Activated CD4-positive, alpha-beta memory T cell treated with anti-CD3 and anti-CD28 coated beads for 36 hours (primary cell): Measurements from ENCODE around the gene FITM1. TPM values are rescaled to one million over a fixed set of nuclear protein-coding genes. Genes with fewer than 3 reads are reported as not detected.
"Not testable (repeated sequence)": the region's sequence is repeated elsewhere in the genome, so short reads cannot be mapped to it uniquely, and the experiment has no call there.

Experiments
- CTCF ChIA-PET: fragments of 350-600 bp; sonication (Branson Sonifier 250); formaldehyde crosslinking; loops from one replicate; lab custom pipeline; 2021; ENCODE audit warnings: antibody characterized with exemption, inconsistent platforms; lab: Charles Lee
- POLR2A ChIA-PET: fragments of 350-600 bp; sonication (Branson Sonifier 250); formaldehyde crosslinking; loops from one replicate; lab custom pipeline; 2021; ENCODE audit warnings: antibody characterized with exemption; lab: Charles Lee
- DNase-seq: peaks from one replicate; pipeline ENCODE4 v3.0.0-alpha.2; 2020
- H3K27ac Mint-ChIP-seq: one replicate; pipeline ENCODE4 v1.8.0; 2021; ENCODE audit warnings: mixed read lengths
- H3K27me3 Mint-ChIP-seq: one replicate; pipeline ENCODE4 v1.8.0; 2021; ENCODE audit warnings: mixed read lengths
- H3K36me3 Mint-ChIP-seq: one replicate; pipeline ENCODE4 v1.8.0; 2021; ENCODE audit warnings: mixed read lengths
- H3K4me1 Mint-ChIP-seq: one replicate; pipeline ENCODE4 v1.8.0; 2021; ENCODE audit warnings: low read depth, mixed read lengths
- H3K4me3 Mint-ChIP-seq: one replicate; pipeline ENCODE4 v1.8.0; 2021; ENCODE audit warnings: mild to moderate bottlenecking, mixed read lengths
- H3K9me3 Mint-ChIP-seq: one replicate; pipeline ENCODE4 v1.8.0; 2021; ENCODE audit warnings: mixed read lengths
- intact Hi-C: fragments of 100-400 bp; cut with micrococcal nuclease; formaldehyde crosslinking; loops from one replicate; pipeline ENCODE4 v1.15.1; 2023
- total RNA-seq, 2 experiments: library from RNA; stranded (reverse); gene quantifications; one replicate each; pipeline ENCODE4 v1.2.3, GENCODE V29; 2021

Gene FITM1
- total RNA-seq, 2 experiments from 2014 or later: 0.86 TPM; not detected in 1

DNA sequence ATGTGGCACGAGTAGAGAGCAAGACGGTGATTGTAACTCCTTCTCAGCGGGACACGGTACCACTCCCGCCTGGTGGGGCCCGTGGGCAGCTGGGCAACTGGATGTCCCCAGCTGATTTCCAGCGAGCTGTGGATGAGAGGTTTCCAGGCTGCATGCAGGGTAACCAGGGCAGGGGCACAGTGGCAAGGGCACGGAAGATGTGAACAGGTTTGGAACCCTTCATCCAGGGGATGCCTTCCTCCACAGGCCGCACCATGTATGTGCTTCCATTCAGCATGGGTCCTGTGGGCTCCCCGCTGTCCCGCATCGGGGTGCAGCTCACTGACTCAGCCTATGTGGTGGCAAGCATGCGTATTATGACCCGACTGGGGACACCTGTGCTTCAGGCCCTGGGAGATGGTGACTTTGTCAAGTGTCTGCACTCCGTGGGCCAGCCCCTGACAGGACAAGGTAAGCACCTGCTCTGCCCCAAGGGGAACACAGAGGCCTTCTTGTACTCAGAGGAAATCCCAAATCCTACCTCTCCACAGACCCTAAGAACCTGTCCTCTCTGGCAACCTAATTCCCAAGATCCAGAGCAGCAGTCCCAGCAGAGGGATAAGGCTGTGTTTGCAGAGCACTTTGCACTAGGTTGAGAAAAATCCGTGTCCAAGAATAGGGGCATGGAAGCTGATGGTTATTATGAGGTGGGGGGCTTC lies 32.1 kb upstream of the FITM1 start:
- peaks cover 18% of the 10 kb centered on the region for H3K4me1 Mint-ChIP-seq
- no peaks in the 10 kb centered on the region for H3K27me3 Mint-ChIP-seq
- DNase-seq: no peak
- intact Hi-C loops: loop anchor here (10.0 kb wide), 1 partner anchor 114 kb away; the partner anchor contains the start of gene DHRS4L2
- H3K27ac Mint-ChIP-seq: no peak overlapping the region
- H3K9me3 Mint-ChIP-seq: no peaks in the 10 kb centered on the region
- POLR2A ChIA-PET: interaction anchor here (0.9 to 1.2 kb wide), 2 partner anchors 10 to 15 kb away, joined by 3 to 5 read pairs; no protein-coding TSS in a partner anchor
- H3K36me3 Mint-ChIP-seq: peaks cover 62% of the 10 kb centered on the region
- CTCF ChIA-PET: interaction anchor here (11.8 to 12.3 kb wide), 2 partner anchors 8 to 39 kb away, joined by 241 to 458 read pairs; no protein-coding TSS in a partner anchor
- H3K4me3 Mint-ChIP-seq: no peak overlapping the region

DNA sequence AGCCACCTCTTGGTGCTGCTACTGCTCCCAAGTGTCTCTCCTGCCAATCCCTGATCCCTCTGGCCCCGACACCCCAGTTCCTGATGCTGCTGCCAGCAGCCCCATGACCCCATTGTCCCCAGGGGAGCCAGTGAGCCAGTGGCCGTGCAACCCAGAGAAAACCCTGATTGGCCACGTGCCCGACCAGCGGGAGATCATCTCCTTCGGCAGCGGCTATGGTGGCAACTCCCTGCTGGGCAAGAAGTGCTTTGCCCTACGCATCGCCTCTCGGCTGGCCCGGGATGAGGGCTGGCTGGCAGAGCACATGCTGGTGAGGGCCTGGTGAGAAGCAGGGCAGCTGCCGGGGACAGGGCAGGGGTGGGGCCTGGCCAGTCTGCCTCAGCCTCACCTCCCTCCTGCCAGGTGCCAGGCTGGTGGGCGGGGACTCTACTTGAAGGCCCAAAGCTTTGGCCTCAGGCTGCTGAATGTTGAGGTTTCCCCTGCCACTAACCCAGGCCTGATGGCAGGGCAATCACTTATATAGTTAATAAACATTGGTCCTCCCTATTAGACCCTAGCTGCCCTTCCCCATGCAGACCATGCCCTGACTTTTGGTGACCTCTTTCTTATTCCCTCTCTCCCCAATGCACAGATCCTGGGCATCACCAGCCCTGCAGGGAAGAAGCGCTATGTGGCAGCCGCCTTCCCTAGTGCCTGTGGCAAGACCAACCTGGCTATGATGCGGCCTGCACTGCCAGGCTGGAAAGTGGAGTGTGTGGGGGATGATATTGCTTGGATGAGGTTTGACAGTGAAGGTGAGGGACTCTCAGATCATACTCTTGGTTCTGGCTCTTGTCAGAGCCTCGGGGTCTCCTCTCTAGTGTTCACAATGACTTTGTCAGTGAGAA lies 31.3 kb upstream of the FITM1 start:
- peaks cover 14% of the 10 kb centered on the region for H3K4me1 Mint-ChIP-seq
- intact Hi-C loops: loop anchor here (10.0 kb wide), 1 partner anchor 114 kb away; the partner anchor contains the start of gene DHRS4L2
- CTCF ChIA-PET: interaction anchor here (11.8 to 12.3 kb wide), 2 partner anchors 7 to 40 kb away, joined by 241 to 458 read pairs; no protein-coding TSS in a partner anchor
- H3K9me3 Mint-ChIP-seq: no peaks in the 10 kb centered on the region
- H3K36me3 Mint-ChIP-seq: peaks cover 70% of the 10 kb centered on the region
- DNase-seq: no peak
- H3K27me3 Mint-ChIP-seq: no peaks in the 10 kb centered on the region
- no peak overlapping the region for H3K27ac Mint-ChIP-seq
- POLR2A ChIA-PET: no interaction called here
- no peak overlapping the region for H3K4me3 Mint-ChIP-seq

DNA sequence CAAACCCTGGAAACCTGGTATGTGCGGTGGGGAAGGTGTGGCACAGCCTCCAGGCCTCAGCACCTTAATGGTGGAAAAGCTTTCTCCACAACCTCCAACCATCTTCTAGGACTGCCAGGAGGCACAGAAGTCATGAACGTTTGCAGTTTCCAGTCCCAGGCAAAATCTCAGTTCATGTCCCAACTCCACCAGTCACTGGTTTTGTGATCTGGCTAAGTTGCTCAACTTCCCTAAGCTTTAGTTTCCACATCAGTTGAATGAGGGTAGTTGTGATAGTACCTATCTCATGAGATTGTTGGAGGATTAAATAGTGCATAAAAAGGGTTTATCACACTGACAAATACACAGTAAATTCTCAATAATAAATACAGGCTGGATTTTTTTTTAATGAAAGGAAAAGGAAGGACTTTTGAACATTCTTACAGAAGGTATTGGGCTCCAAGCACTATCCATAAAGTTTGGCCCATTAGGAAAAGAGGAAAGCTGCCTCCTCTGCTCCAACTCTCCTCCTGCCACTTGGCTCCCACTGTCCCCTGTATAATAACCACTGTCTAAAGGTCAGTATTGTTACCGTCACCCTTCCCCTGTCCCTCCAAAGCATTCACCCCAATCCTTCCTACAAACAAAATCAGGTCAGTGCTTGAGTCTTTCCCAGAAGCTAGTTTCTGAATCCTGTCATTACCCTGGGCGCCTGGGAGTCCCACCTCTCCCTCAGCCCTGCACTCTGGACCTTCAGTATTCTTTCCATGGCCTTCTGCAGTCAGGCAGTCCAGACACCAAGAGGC lies 30.1 kb upstream of the FITM1 start:
- POLR2A ChIA-PET: interaction anchor here (1.3 kb wide), 1 partner anchor 60 kb away, joined by 4 read pairs; the partner anchor contains the start of gene IRF9
- Mint-ChIP-seq H3K4me1 (peaks cover 12% of the 10 kb centered on the region), H3K27me3 (no peaks in the 10 kb centered on the region), H3K9me3 (no peaks in the 10 kb centered on the region), H3K36me3 (peaks cover 72% of the 10 kb centered on the region), H3K4me3 (no peak overlapping the region), H3K27ac (no peak overlapping the region)
- DNase-seq: no peak
- CTCF ChIA-PET: interaction anchor here (0.6 to 11.2 kb wide), 5 partner anchors 9 to 44 kb away, joined by 3 to 261 read pairs (median 5); no protein-coding TSS in a partner anchor
- intact Hi-C loops: no loop called here

DNA sequence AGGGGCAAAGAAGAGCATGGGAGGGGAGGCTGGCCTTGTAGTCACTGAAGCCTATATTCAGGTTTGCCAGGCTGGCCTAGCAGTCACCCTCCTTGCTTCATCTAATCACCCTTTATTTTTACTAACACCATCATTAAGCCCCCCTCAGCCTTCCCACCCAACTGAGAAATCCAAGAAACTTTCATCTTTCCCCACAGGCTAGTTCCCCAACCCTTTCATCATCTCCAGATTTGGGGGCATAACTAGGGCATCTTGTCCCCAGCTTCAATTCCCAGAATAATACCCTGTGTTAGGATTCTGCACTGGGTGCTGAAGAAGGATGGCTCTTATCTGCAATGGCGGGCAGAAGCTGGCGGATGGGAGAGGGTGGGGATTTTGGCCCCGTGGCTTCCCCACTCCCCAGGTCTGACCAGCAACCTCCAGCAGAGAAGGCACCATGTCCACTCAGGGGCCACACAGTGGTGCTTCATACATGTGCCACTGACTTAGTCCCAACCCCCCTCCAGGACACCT lies 29.4 kb upstream of the FITM1 start:
- peaks cover 9% of the 10 kb centered on the region for H3K4me1 Mint-ChIP-seq
- H3K4me3 Mint-ChIP-seq: no peak overlapping the region
- DNase-seq: no peak
- H3K36me3 Mint-ChIP-seq: peaks cover 67% of the 10 kb centered on the region
- H3K9me3 Mint-ChIP-seq: no peaks in the 10 kb centered on the region
- ChIA-PET CTCF (interaction anchor here (0.6 to 11.2 kb wide), 6 partner anchors 8 to 45 kb away, joined by 3 to 261 read pairs (median 7); partner anchors contain the start of gene PCK2), POLR2A (interaction anchor here (1.3 kb wide), 1 partner anchor 60 kb away, joined by 4 read pairs; the partner anchor contains the start of gene IRF9)
- no peak overlapping the region for H3K27ac Mint-ChIP-seq
- H3K27me3 Mint-ChIP-seq: no peaks in the 10 kb centered on the region
- intact Hi-C loops: no loop called here

DNA sequence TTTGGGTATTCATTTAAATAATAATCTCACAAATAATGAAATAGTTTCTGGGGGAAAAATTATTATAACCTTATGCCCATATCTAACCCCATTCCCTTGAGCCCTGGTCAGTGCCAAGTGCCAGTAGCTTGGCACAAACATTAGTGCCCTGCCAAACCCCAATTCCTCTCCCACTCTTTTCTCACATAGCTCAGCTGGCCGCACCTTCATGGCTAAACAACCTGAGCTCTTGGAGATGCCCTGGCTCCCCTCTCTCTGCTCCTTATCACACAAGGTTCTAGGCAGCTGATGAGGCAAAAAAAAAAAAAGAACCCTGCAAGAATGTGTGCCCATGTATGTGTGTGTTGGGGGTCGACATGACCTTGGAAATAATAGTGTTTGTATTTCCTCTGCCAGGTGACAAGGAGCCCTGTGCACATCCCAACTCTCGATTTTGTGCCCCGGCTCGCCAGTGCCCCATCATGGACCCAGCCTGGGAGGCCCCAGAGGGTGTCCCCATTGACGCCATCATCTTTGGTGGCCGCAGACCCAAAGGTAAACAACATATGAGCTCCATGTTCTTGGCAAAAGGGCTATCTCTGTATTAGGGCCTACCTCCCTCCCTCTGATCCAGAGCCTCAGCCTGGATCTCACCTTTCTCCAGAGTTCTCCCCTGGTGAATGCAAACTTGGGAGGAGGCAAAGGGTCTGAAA lies 28.0 kb upstream of the FITM1 start:
- no peak overlapping the region for H3K4me3 Mint-ChIP-seq
- DNase-seq: no peak
- no peak overlapping the region for H3K27ac Mint-ChIP-seq
- no peaks in the 10 kb centered on the region for H3K9me3 Mint-ChIP-seq
- peaks cover 59% of the 10 kb centered on the region for H3K36me3 Mint-ChIP-seq
- no peaks in the 10 kb centered on the region for H3K27me3 Mint-ChIP-seq
- CTCF ChIA-PET: interaction anchor here (1.0 to 11.2 kb wide), 3 partner anchors 9 to 231 kb away, joined by 3 to 261 read pairs (median 241); partner anchors contain the start of gene PCK2
- intact Hi-C loops: no loop called here
- POLR2A ChIA-PET: interaction anchor here (1.1 to 1.8 kb wide), 4 partner anchors 9 to 59 kb away, joined by 3 to 9 read pairs (median 5); partner anchors contain the start of genes DCAF11, IRF9, NRL and PCK2
- H3K4me1 Mint-ChIP-seq: peaks cover 4% of the 10 kb centered on the region

DNA sequence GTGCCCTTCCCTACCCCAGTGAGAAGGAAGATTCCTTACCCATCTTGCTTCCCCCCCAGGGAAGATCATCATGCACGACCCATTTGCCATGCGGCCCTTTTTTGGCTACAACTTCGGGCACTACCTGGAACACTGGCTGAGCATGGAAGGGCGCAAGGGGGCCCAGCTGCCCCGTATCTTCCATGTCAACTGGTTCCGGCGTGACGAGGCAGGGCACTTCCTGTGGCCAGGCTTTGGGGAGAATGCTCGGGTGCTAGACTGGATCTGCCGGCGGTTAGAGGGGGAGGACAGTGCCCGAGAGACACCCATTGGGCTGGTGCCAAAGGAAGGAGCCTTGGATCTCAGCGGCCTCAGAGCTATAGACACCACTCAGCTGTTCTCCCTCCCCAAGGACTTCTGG lies 27.0 kb upstream of the FITM1 start:
- ChIA-PET CTCF (interaction anchor here (0.5 to 11.2 kb wide), 4 partner anchors 10 to 230 kb away, joined by 3 to 261 read pairs (median 122); partner anchors contain the start of gene PCK2), POLR2A (interaction anchor here (1.1 to 1.8 kb wide), 4 partner anchors 10 to 58 kb away, joined by 3 to 9 read pairs (median 5); partner anchors contain the start of genes DCAF11, IRF9, NRL and PCK2)
- peaks cover 54% of the 10 kb centered on the region for H3K36me3 Mint-ChIP-seq
- H3K27ac Mint-ChIP-seq: no peak overlapping the region
- intact Hi-C loops: no loop called here
- no peaks in the 10 kb centered on the region for H3K27me3 Mint-ChIP-seq
- H3K4me3 Mint-ChIP-seq: no peak overlapping the region
- H3K9me3 Mint-ChIP-seq: no peaks in the 10 kb centered on the region
- DNase-seq: no peak
- peaks cover 8% of the 10 kb centered on the region for H3K4me1 Mint-ChIP-seq

DNA sequence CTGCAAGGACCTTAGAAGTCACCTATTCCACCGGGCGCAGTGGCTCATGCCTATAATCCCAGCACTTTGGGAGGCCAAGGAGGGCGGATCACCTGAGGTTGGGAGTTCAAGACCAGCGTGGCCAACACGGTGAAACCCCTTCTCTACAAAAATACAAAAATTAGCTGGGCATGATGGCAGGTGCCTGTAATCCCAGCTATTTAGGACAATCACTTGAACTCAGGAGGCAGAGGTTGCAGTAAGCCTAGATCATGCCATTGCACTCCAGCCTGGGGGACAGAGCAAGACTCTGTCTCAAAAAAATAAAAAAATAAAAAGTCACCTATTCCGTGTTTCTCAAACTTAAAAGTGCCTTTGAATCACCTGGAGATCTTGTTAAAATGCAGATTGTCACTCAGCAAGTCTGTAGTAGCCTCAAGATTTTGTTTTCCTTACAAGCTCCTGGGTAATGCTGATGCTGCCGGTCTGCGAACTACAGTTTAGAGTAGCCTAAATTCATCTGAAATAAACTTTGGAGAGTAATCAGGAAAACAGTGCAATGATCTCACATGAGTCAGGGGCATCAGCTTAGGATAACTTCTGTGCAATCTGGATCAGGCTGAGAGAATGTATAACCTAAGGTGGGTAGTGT lies 24.7 kb upstream of the FITM1 start:
- Mint-ChIP-seq H3K4me1 (peaks cover 22% of the 10 kb centered on the region), H3K27ac (peak overlapping the region; percentile 64), H3K36me3 (peaks cover 34% of the 10 kb centered on the region)
- H3K9me3 Mint-ChIP-seq, H3K27me3 Mint-ChIP-seq, intact Hi-C loops, H3K4me3 Mint-ChIP-seq, DNase-seq: not testable (repeated sequence)
- ChIA-PET POLR2A (interaction anchor here (0.6 to 5.6 kb wide), 3 partner anchors 11 to 109 kb away, joined by 4 to 41 read pairs (median 6); partner anchors contain the start of gene PCK2), CTCF (interaction anchor here (1.1 to 11.2 kb wide), 5 partner anchors 12 to 55 kb away, joined by 3 to 261 read pairs (median 50); partner anchors contain the start of genes IRF9 and PCK2)

DNA sequence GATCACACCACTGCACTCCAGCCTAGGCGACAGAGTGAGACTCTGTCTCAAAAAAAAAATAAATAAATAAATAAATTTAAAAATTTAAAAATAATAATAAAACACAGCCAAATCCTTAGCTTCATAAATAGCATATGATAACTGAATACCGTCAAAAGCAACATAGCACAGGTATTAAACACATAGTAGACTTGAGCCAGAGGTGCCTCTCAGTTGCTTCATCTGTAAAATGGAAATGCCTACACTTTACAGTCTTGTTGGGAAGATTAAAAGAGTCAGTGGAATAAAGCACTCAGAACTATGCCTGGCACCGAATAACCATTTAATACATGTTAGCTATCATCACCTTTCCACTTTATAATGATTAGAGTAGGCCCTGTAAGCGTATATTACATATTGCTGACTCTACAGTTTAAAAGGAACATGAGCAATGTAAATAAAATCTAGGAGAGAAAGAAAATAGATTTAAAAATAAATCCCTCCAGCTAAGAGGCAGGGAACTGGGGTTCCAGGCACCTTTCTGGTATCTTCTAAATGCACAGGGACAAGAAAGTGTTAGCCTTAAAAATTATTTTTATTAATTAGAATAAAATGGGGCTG lies 23.7 kb upstream of the FITM1 start:
- intact Hi-C loops: no loop called here
- Mint-ChIP-seq H3K9me3 (no peaks in the 10 kb centered on the region), H3K27ac (no peak overlapping the region), H3K4me1 (peaks cover 22% of the 10 kb centered on the region), H3K36me3 (peaks cover 28% of the 10 kb centered on the region), H3K27me3 (no peaks in the 10 kb centered on the region), H3K4me3 (no peak overlapping the region)
- no peak for DNase-seq
- POLR2A ChIA-PET: interaction anchor here (0.8 to 5.6 kb wide), 3 partner anchors 9 to 49 kb away, joined by 4 to 41 read pairs (median 6); partner anchors contain the start of gene PCK2
- CTCF ChIA-PET: interaction anchor here (1.1 to 11.2 kb wide), 7 partner anchors 13 to 54 kb away, joined by 3 to 261 read pairs (median 36); partner anchors contain the start of genes EMC9, IRF9 and PCK2

DNA sequence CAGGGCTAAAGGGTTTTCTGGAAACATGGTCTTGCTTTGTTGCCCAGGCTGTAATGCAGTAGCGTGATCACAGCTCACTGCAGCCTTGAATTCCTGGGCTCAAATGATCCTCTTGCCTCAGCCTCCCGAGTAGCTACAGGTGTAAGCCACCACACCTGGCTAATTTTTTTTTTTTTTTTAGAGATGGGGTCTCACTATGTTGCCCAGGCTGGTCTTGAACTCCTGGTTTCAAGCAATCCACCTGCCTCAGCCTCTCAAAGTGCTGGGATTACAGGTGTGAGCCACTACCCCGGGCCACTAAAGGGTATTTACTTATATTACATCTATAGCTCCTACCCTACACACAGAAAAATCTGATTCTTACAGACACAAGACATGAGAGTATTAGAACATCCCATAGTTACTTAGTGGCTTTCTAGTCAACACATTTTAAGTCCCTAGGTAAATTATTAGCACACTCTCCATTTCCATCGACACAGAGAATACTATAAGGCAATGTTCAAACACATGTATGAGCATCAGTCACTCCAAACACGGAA lies 22.1 kb upstream of the FITM1 start:
- H3K36me3 Mint-ChIP-seq: peaks cover 15% of the 10 kb centered on the region
- H3K27ac Mint-ChIP-seq: peak overlapping the region; percentile 91
- H3K27me3 Mint-ChIP-seq: no peaks in the 10 kb centered on the region
- no peaks in the 10 kb centered on the region for H3K9me3 Mint-ChIP-seq
- H3K4me3 Mint-ChIP-seq: peak overlapping the region; percentile 11
- intact Hi-C loops: loop anchor here (1.0 kb wide), 2 partner anchors 13 to 55 kb away; no protein-coding TSS in a partner anchor
- H3K4me1 Mint-ChIP-seq: peaks cover 22% of the 10 kb centered on the region
- no peak for DNase-seq
- ChIA-PET CTCF (interaction anchor here (0.7 to 11.2 kb wide), 37 partner anchors 8 to 441 kb away, joined by 3 to 261 read pairs (median 5); partner anchors contain the start of genes CARMIL3, DHRS4L2, EMC9 and IPO4), POLR2A (interaction anchor here (0.5 to 5.6 kb wide), 10 partner anchors 11 to 1726 kb away, joined by 3 to 41 read pairs (median 4); partner anchors contain the start of genes CARMIL3, EMC9, IRF9 and PCK2)
